HG03521 (cell line): Measurements from ENCODE around the gene CADPS2.
"Not testable (repeated sequence)": the region's sequence is repeated elsewhere in the genome, so short reads cannot be mapped to it uniquely, and the experiment has no call there.

ENCODE experiments used
- ATAC-seq: cut with Tn5 transposase; IDR thresholded peaks from one replicate; pipeline ENCODE4 v1.9.1; 2021; ENCODE audit warnings: mild to moderate bottlenecking, moderate library complexity; ENCODE audit not compliant: unreplicated experiment

Gene CADPS2

GRCh38 chr7:122302761-122303530, 583.3 kb downstream of the CADPS2 start:
- ATAC-seq = no peak

GRCh38 chr7:122301858-122302760, 584.2 kb downstream of the CADPS2 start:
- ATAC-seq = no peak

DNA sequence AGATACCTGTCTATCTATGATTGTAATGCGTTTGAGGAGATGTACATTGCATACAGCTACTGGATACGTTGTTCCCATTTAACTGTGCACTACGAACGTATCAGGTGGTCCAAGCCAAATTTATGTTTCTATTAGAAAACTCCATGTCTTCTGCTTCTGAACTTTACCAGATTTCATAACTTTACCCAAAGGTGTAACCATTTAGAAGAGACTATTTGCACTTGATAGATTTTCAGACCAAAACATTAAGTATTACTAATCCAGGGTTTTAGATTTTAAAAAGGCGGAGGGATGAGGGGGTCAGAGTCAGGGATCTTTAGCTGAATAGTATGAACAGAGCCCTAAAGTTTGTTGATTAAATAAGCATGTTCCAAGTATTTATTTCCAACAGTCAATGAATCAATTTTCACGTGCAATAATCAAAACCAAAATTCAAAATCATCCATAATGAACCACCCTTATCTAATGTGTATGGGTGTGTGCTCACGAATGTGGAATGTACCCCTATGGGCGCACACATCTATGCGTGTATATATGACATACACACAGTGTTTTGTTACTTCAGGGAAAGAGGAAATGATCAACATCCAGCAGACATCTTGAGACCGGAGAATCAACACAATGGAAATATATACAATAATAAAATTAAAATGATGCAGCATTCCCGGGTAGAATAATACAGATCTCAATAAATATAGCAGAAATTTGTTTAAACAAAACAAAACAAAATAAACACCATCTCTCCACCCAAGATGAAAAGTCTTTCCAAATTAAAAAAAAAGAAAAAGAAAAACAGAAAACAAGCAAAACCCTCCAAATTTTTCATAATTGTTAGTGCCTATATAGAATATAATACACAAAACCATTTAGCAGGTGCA, 585.1 kb downstream of the CADPS2 start:
- ATAC-seq = no peak

DNA sequence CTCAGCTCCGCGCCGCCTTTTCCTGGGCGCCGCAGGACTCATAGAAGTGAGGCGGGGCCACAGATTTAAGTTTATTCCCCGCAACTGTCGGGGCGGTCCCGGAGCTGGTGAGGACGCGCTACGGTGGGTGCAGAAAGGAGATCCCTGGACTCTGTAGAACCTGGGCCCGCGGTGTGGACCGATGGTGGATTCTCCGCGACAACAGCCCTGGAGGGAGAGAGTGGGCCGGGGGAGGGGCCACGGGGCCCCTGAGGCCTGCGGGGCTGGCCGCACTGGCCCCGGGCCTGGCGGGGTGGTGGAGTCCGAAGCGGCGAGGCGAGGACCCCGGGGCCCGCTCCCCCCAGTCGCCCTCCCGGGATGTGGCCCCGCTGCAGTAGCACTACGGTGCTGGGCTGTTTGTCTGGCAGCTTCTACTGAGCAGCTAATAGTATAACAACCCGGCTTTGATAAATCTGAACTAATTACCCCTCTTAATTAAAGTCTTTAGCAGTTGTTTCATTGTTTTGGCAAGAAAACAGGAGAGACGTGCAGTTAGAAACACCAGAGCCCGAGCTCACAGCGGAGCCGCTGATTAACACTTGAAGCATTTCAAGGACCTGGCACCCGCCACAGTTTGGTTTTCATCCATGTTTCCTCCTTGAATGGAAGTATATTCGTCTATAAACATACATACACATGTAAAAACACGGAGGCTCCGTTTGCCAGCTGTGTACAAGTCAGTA, 585.9 kb downstream of the CADPS2 start:
- no peak for ATAC-seq

GRCh38 chr7:122299624-122300210, 586.5 kb downstream of the CADPS2 start:
- ATAC-seq = no peak

DNA sequence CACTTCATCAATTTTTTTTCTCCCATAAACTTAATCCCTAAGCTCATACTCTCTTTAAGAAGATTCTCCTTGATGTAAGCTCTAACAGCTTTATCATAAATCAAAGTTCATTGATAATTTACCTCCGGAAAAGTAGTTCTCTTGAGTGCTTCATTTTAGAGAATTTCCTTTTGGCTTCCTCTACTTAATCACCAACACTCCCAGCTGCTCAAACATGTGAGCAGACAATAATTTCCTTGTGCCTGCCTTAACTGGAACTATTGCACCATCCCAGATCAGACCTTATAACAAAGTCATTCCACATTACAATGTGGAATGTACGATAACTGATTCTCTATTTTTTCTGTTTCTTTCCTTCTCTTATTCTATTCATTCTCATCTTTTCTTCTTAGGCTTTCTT, 587.6 kb downstream of the CADPS2 start:
- no peak for ATAC-seq

DNA sequence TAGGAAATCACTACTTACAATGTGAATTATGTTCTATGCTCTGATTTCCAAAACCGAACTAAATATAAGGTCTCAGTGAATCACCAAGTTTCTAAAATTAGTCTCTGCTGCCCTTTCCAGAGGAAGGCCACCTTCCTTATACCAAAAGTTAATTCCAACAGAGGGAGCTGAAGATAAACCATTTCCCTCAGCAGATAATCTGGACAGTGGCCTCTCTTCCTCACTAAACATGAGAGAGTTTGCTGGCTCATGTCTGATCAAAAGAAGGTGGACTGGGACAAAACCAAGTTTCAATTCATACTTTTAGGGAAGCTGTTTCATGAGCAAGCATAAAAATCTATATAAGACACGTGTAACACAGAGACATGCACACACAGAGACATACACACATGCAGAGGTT, 588.1 kb downstream of the CADPS2 start:
- ATAC-seq = no peak

- ATAC-seq = no peak
These were observed 595.1 kb downstream of the CADPS2 start for GRCh38 chr7:122291189-122291588.

- no peak for ATAC-seq
These were observed 595.8 kb downstream of the CADPS2 start for GRCh38 chr7:122290476-122290875.

DNA sequence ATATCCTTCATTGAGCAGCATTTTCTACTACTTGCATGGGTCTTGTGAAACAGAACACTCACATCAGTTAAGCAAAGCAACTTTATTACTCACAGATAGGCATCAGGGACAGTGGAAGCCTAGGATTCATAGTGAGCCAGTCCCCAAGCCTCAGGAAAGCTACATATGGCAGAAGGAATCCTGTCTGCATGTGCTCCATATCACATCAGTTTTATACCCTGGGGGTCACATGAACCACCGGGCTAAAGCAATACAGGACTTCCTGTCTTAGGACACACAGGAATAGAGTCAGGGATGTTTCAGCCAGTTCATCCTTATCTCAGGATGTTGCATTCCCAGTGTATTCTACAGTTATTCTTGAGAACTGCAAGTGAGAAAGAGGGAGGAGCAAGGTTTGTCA, 596.8 kb downstream of the CADPS2 start:
- ATAC-seq = no peak

- ATAC-seq = not testable (repeated sequence)
These were observed 601.7 kb downstream of the CADPS2 start for GRCh38 chr7:122284608-122285007.

DNA sequence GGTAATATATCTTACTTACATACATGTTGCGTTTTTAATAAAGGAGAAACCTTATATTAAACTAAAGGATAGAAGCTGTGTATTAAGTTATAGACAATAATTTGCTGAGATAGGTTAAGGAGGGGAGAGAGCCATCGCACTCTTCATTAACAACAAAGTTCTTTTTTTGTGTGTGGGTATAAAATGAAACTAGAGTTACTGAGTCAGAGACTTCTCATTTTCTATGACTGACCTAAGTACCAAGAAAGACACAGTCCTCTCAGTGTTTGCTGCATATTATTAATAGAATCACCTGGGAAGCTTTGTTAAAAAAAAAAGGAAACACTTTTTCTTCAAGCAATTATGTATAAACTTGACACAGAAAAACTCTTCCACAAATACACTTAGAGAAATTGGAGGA, 613.1 kb downstream of the CADPS2 start:
- no peak for ATAC-seq

- ATAC-seq = no peak
These were observed 617.0 kb downstream of the CADPS2 start for GRCh38 chr7:122269241-122269640.
